Adrenal gland (tissue), 12 donors: Measurements from ENCODE around the gene ARHGEF4. TPM values are rescaled to one million over a fixed set of nuclear protein-coding genes. Genes with fewer than 3 reads are reported as not detected.
"Not testable (repeated sequence)": the region's sequence is repeated elsewhere in the genome, so short reads cannot be mapped to it uniquely, and the experiment has no call there.

Experiments
- DNase-seq, 7 donors: peaks; one replicate each; pipeline ENCODE4 v3.0.0-alpha.2; 2019 to 2020
- H3K27ac ChIP-seq, 5 donors: fragments of 200-600 bp; sonication (generic) in 4 of 5; 1 replicate in 3 of 5; 2 replicates in 2 of 5; pipeline versions ENCODE4 v1.5.1 to v1.8.0; 2016 to 2020; ENCODE audit warnings: mild to moderate bottlenecking in 1 of 5
- H3K27me3 ChIP-seq: fragments of 200-600 bp; 2 replicates; pipeline ENCODE4 v1.8.0; 2021
- H3K36me3 ChIP-seq, 2 donors: fragments of 200-600 bp; replicated peaks in 1 of 2; 1 replicate in 1 of 2; 2 replicates in 1 of 2; pipeline versions ENCODE4 v1.5.1 to v1.8.0; 2018 to 2022
- H3K4me1 ChIP-seq, 2 donors: fragments of 200-600 bp; replicated peaks in 1 of 2; 1 replicate in 1 of 2; 2 replicates in 1 of 2; pipeline versions ENCODE4 v1.5.1 to v1.8.0; 2018 to 2021
- H3K4me3 ChIP-seq, 4 donors: fragments of 200-600 bp; sonication (generic) in 3 of 4; one replicate each; pipeline ENCODE4 v1.5.1; 2016 to 2018
- H3K9me3 ChIP-seq, 3 donors: fragments of 200-600 bp; sonication (generic) in 1 of 3; replicated peaks in 1 of 3; 1 replicate in 2 of 3; 2 replicates in 1 of 3; pipeline versions ENCODE4 v1.5.1 to v1.8.0; 2016 to 2021
- POLR2A ChIP-seq, 2 donors: fragments of 450-650 bp; IDR thresholded peaks; one replicate each; pipeline ENCODE4 v1.6.1; 2017; ENCODE audit warnings: antibody characterized with exemption in 2 of 2, mild to moderate bottlenecking in 2 of 2, moderate library complexity in 1 of 2
- WGBS, 4 donors: extraction: QIAGEN DNeasy Blood & Tissue Kit in 2 of 4; methylation state at CpG; one replicate each; pipeline versions ENCODE4 v1.1.5 to v1.1.7; 2013 to 2017; 5-methylcytosine and 5-hydroxymethylcytosine counted together
- intact Hi-C, 2 donors: fragments of 100-400 bp; cut with DNase I; formaldehyde crosslinking; loops; one replicate each; pipeline versions ENCODE4 v1.14.1 to v1.15.0; 2022 to 2023
- polyA plus RNA-seq, 3 donors: library from polyadenylated mRNA; stranded (reverse); fragments of 200-250 nt in 2 of 3; fragments of 350-450 nt in 1 of 3; fragmentation: Illumina TruSeq in 1 of 3; extraction: RNeasy Lipid Tissue Mini Kit (QIAGEN cat#74804) in 1 of 3; gene quantifications; one replicate each; pipeline ENCODE4 v1.2.3, GENCODE V29; 2013 to 2014
- total RNA-seq, 9 donors: library from RNA; depleted of rRNA in 4 of 9; stranded (reverse); fragments of >200 nt in 4 of 9; fragments of 120-200 nt in 1 of 9; fragmentation: NEBNext Ultra II Directional in 1 of 9; extraction: Animal tissue kit (Norgen Biotek cat#: 25700) in 1 of 9; gene quantifications; one replicate each; pipeline versions ENCODE4 v1.1.0 to v1.2.4, GENCODE V29; 2013 to 2023
- TF ChIP-seq, protein P1 (sequence below), 6 experiments: fragments of 450-650 bp in 4 of 6; fragments of 200-600 bp in 2 of 6; sonication (generic) in 1 of 6; IDR thresholded peaks; 1 replicate in 5 of 6; 2 replicates in 1 of 6; pipeline versions ENCODE4 v1.5.1 to v1.8.0; 2016 to 2021; ENCODE audit warnings: antibody characterized with exemption in 6 of 6, mild to moderate bottlenecking in 2 of 6, moderate library complexity in 1 of 6
- donor health status: healthy with polysubstance abuse.
- donor health status: Bipolar disorder and iron deficiency.
- donor health status: DM: yes; HTN: yes; CAD: no.
- donor health status: DM: no; HTN: no; CAD: no.
- donor health status: DM: no; HTN: no; CAD: no.
- donor health status: DM: yes; HTN: yes; CAD: no.

ARHGEF4 gene
- total and polyA plus RNA-seq, 12 donors, result 0.97 to 40.4 (median 5.1) TPM

DNA sequence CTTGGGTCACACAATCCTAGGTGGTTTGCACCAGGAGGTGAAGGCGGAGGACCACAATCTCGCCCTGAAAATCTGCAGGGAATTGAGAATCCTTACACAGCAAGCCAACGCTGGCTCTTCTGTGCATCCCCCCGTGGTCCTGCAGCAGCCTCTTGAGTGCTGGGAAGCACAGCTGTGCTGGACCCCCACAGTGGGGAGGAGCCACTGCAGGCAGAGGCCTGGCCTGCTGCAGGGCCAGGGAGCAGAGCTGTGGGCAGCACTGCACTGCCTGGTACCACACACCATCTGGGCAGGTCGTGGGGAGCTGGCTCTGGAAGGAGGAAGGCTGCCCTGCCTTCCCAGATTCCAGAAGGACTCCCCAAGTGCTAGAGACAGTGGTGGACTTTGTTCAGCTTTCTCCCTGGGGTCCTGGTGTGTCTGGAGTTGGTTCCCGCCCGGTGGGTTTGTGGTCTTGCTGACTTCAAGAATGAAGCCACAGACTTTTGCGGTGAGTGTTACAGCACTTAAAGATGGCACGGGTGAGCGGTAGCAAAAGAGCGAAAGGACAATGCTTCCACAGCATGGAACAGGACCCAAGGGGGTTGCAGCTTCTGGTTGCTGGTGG, 150.3 kb downstream of the ARHGEF4 start:
- intact Hi-C loops, result no loop called here
- 90 to 93% (median 91%) methylated on average over 10 to 11 of the region's 11 CpGs for WGBS, 4 donors

DNA sequence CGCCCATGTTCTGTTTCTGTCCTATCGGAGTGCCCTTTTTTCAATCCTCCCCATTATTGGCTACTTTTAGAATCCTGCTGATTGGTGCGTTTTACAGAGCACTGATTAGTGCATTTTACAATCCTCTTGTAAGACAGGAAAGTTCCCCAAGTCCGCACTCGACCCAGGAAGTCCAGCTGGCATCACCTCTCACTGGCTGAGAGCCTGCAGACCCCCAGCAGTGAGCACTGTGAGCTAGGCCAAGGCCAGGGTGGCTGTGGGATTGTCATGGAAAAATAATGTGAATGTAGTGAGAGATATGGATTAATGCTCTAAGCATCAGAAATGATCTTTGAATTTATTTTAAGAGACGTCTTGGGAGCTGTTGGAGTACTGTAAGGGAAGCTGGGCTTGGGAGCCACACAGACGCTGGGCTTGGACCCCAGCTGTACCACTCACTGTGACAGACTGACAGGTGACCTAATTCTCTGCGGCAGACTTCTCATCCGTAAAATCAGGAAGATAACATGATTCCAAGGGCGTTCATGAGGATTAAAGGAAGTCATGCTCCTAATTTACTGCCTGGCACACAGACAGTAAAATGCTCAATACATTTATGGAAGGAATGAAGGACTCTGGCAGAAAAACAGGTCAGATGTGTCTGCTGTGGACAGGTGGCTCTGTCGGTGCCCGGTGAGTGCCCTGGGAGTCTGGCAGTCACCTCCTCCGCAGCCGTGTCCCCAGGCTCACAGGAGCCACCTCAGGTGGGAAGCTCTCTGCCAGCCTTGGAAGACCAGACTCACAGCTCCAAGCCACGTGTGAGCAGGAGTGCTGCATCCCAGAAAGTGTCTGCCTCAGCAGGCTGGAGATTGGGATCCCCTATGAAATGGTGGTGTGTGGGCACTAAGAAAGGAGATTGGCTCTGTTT, 151.1 kb downstream of the ARHGEF4 start:
- no peak for TF ChIP-seq POLR2A (IDR thresholded peaks at IDR 0.05)
- TF ChIP-seq, protein P1, sequence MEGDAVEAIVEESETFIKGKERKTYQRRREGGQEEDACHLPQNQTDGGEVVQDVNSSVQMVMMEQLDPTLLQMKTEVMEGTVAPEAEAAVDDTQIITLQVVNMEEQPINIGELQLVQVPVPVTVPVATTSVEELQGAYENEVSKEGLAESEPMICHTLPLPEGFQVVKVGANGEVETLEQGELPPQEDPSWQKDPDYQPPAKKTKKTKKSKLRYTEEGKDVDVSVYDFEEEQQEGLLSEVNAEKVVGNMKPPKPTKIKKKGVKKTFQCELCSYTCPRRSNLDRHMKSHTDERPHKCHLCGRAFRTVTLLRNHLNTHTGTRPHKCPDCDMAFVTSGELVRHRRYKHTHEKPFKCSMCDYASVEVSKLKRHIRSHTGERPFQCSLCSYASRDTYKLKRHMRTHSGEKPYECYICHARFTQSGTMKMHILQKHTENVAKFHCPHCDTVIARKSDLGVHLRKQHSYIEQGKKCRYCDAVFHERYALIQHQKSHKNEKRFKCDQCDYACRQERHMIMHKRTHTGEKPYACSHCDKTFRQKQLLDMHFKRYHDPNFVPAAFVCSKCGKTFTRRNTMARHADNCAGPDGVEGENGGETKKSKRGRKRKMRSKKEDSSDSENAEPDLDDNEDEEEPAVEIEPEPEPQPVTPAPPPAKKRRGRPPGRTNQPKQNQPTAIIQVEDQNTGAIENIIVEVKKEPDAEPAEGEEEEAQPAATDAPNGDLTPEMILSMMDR (IDR thresholded peaks at IDR 0.05), result no peak
- no peak overlapping the region for H3K27ac ChIP-seq
- intact Hi-C loops, result no loop called here
- DNase-seq, result peak in 1 of 7 donors; percentile 20
- no peak overlapping the region for H3K4me3 ChIP-seq
- H3K4me1 ChIP-seq, result peaks cover 4 to 6% of the 10 kb centered on the region in 2 donors
- H3K27me3 ChIP-seq, result no peaks in the 10 kb centered on the region
- 45 to 50% (median 47%) methylated on average over 12 to 15 of the region's 15 CpGs for WGBS, 4 donors
- no peaks in the 10 kb centered on the region for H3K9me3 ChIP-seq
- H3K36me3 ChIP-seq, result no peaks in the 10 kb centered on the region

More for the DNA sequence above, 150.3 kb downstream of the ARHGEF4 start:
- no peak overlapping the region for H3K4me3 ChIP-seq
- H3K27ac ChIP-seq, result no peak overlapping the region
- no peaks in the 10 kb centered on the region for H3K9me3 ChIP-seq
- no peaks in the 10 kb centered on the region for H3K27me3 ChIP-seq
- no peaks in the 10 kb centered on the region for H3K36me3 ChIP-seq
- peaks cover 4 to 6% of the 10 kb centered on the region in 2 donors for H3K4me1 ChIP-seq
- DNase-seq, result no peak
- no peak for TF ChIP-seq POLR2A (IDR thresholded peaks at IDR 0.05)
- TF ChIP-seq, protein P1 (IDR thresholded peaks at IDR 0.05), result no peak

DNA sequence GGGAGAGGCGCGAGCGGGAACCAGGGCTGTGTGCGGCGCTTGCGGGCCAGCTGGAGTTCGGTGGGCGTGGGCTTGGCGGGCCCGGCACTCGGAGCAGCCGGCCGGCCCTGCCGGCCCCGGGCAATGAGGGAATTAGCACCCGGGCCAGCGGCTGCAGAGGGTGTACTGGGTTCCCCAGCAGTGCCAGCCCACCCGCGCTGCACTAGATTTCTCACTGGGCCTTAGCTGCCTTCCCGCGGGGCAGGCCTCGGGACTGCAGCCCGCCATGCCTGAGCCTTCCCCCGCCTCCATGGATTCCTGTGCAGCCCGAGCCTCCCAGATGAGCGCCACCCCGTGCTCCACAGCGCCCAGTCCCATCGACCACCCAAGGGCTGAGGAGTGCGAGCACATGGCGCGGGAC, 154.7 kb downstream of the ARHGEF4 start:
- H3K4me1 ChIP-seq, DNase-seq, H3K36me3 ChIP-seq, intact Hi-C loops, H3K27me3 ChIP-seq, H3K4me3 ChIP-seq, H3K27ac ChIP-seq, H3K9me3 ChIP-seq: not testable (repeated sequence)
- 94 to 100% (median 95%) methylated on average over 6 to 32 of the region's 32 CpGs for WGBS, 4 donors

DNA sequence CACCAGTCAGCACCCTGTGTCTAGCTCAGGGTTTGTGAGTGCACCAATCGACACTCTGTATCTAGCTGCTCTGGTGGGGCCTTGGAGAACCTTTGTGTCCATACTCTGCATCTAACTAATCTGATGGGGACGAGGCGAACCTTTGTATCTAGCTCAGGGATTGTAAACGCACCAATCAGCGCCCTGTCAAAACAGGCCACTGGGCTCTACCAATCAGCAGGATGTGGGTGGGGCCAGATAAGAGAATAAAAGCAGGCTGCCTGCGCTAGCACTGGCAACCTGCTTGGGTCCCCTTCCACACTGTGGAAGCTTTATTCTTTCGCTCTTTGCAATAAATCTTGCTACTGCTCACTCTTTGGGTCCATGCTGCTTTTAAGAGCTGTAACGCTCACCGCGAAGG, 155.3 kb downstream of the ARHGEF4 start:
- intact Hi-C loops, H3K27me3 ChIP-seq, H3K27ac ChIP-seq, H3K9me3 ChIP-seq, H3K36me3 ChIP-seq, DNase-seq, H3K4me3 ChIP-seq, H3K4me1 ChIP-seq: not testable (repeated sequence)
- WGBS, 4 donors, result 95 to 97% (median 96%) methylated on average over 9 to 10 of the region's 10 CpGs

DNA sequence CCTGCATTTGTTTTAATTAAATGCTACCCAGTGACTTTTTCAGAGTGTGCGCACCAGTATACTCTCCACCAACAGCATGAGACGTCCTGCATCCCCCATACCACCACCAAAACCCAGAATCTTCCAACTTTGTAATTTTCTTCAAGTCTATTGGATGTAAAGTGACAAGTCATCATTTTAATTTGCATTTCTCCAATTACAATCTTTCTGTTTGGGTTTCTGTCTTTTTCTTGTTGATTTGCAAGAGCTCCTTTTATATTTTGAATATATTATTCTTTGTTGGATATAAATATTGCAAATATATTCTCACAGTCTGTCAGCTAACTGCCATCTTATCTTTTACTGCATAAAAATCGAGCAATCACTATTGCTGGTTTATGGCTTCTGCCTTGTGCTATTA, 160.0 kb downstream of the ARHGEF4 start:
- no peak for DNase-seq
- no peak for TF ChIP-seq POLR2A (IDR thresholded peaks at IDR 0.05)
- TF ChIP-seq, protein P1 (IDR thresholded peaks at IDR 0.05), result no peak
- H3K4me3 ChIP-seq, result no peak overlapping the region
- H3K36me3 ChIP-seq, result no peaks in the 10 kb centered on the region
- no peak overlapping the region for H3K27ac ChIP-seq
- no peaks in the 10 kb centered on the region for H3K27me3 ChIP-seq
- no peaks in the 10 kb centered on the region for H3K9me3 ChIP-seq
- intact Hi-C loops, result no loop called here
- 66 to 82% (median 75%) methylated on average over 3 of the region's 3 CpGs for WGBS, 4 donors
- H3K4me1 ChIP-seq, result no peaks in the 10 kb centered on the region
